ENCODE results near the gene CTNNA3.
"Not testable (repeated sequence)": the region's sequence is repeated elsewhere in the genome, so short reads cannot be mapped to it uniquely, and the experiment has no call there.

- TF ChIP-seq CTCF (IDR thresholded peaks at IDR 0.05); REST (IDR thresholded peaks at IDR 0.05; ENCODE audit: insufficient read depth in 1 of 2, low read depth in 2 of 2, low read length in 1 of 2); POLR2AphosphoS5 (IDR thresholded peaks at IDR 0.05; ENCODE audit: low read depth, low read length): not testable (repeated sequence)
These were observed 3.7 kb upstream of the CTNNA3 start for GRCh38 chr10:67699613-67700270.
